Mesenchymal stem cell (in vitro differentiated cells and primary cell): ENCODE measurements around the gene P3H3.

ENCODE experiments used
- DNase-seq: peaks from one replicate; pipeline ENCODE4 v3.0.0-alpha.2; 2013
- H2AFZ ChIP-seq: one replicate; pipeline ENCODE4 v1.6.1; 2013; ENCODE audit warnings: low read depth, mild to moderate bottlenecking, control low read depth, inconsistent platforms, low read length, moderate library complexity
- H2AK5ac ChIP-seq: 2 replicates; pipeline ENCODE4 v1.6.1; 2013; ENCODE audit warnings: low read length, moderate library complexity, mild to moderate bottlenecking, inconsistent platforms; ENCODE audit not compliant: severe bottlenecking
- H2BK120ac ChIP-seq: one replicate; pipeline ENCODE4 v1.6.1; 2013; ENCODE audit warnings: low read depth, mild to moderate bottlenecking, inconsistent platforms, low read length, moderate library complexity
- H2BK12ac ChIP-seq, 2 experiments: one replicate each; pipeline ENCODE4 v1.6.1; 2013; ENCODE audit warnings: inconsistent platforms in 2 of 2, low read length in 2 of 2, mild to moderate bottlenecking in 2 of 2, moderate library complexity in 2 of 2, control low read depth in 1 of 2
- H2BK15ac ChIP-seq: one replicate; pipeline ENCODE4 v1.6.1; 2013; ENCODE audit warnings: mild to moderate bottlenecking, low read depth, inconsistent platforms; ENCODE audit not compliant: poor library complexity, severe bottlenecking
- H2BK5ac ChIP-seq: 2 replicates; pipeline ENCODE4 v1.6.1; 2013; ENCODE audit warnings: low read depth, mild to moderate bottlenecking, low read length, control low read depth, inconsistent platforms; ENCODE audit not compliant: poor library complexity, severe bottlenecking
- H3K14ac ChIP-seq, 2 experiments: one replicate each; pipeline ENCODE4 v1.6.1; 2013; ENCODE audit warnings: inconsistent platforms in 2 of 2, low read length in 2 of 2, control low read depth in 1 of 2, mild to moderate bottlenecking in 1 of 2, moderate library complexity in 1 of 2
- H3K18ac ChIP-seq, 2 experiments: one replicate each; pipeline ENCODE4 v1.6.1; 2013; ENCODE audit warnings: inconsistent platforms in 2 of 2, low read length in 2 of 2, control low read depth in 1 of 2, low read depth in 1 of 2, mild to moderate bottlenecking in 1 of 2
- H3K23ac ChIP-seq, 2 experiments: one replicate each; pipeline ENCODE4 v1.6.1; 2013; ENCODE audit warnings: inconsistent platforms in 2 of 2, low read length in 2 of 2, mild to moderate bottlenecking in 2 of 2, moderate library complexity in 2 of 2, control low read depth in 1 of 2
- H3K27ac ChIP-seq: 2 replicates; pipeline ENCODE4 v1.5.1; 2013; ENCODE audit warnings: mild to moderate bottlenecking, moderate library complexity, low read length, control low read depth, inconsistent platforms; ENCODE audit not compliant: poor library complexity, severe bottlenecking
- H3K27me3 ChIP-seq, 2 experiments: 2 replicates each; pipeline versions ENCODE4 v1.6.1 to v1.7.0; 2013; ENCODE audit warnings: low read length in 2 of 2, mild to moderate bottlenecking in 2 of 2, moderate library complexity in 2 of 2, control low read depth in 1 of 2, inconsistent platforms in 1 of 2; ENCODE audit not compliant: control insufficient read depth in 1 of 2, insufficient read depth in 1 of 2
- H3K36me3 ChIP-seq, 2 experiments: 2 replicates each; pipeline versions ENCODE4 v1.6.1 to v1.7.0; 2013; ENCODE audit warnings: low read length in 2 of 2, control low read depth in 1 of 2, inconsistent platforms in 1 of 2, low read depth in 1 of 2, mild to moderate bottlenecking in 1 of 2; ENCODE audit not compliant: insufficient read depth in 2 of 2, control insufficient read depth in 1 of 2
- H3K4ac ChIP-seq, 2 experiments: one replicate each; pipeline ENCODE4 v1.6.1; 2013; ENCODE audit warnings: inconsistent platforms in 2 of 2, low read length in 2 of 2, mild to moderate bottlenecking in 2 of 2, moderate library complexity in 2 of 2, control low read depth in 1 of 2, low read depth in 1 of 2
- H3K4me1 ChIP-seq: 2 replicates; pipeline ENCODE4 v1.6.1; 2013; ENCODE audit warnings: low read depth, low read length, control low read depth; ENCODE audit not compliant: control insufficient read depth, insufficient read depth
- H3K4me2 ChIP-seq: 2 replicates; pipeline ENCODE4 v1.6.1; 2013; ENCODE audit warnings: low read length, mild to moderate bottlenecking, inconsistent platforms; ENCODE audit not compliant: poor library complexity, severe bottlenecking
- H3K4me3 ChIP-seq, 2 experiments: 2 replicates each; pipeline versions ENCODE4 v1.5.1 to v1.7.0; 2013; ENCODE audit warnings: low read length in 2 of 2, mild to moderate bottlenecking in 2 of 2, control low read depth in 1 of 2, low read depth in 1 of 2; ENCODE audit not compliant: insufficient read depth in 1 of 2
- H3K79me1 ChIP-seq: replicated peaks from 2 replicates; pipeline ENCODE4 v1.6.1; 2013; ENCODE audit warnings: mild to moderate bottlenecking, control low read depth, low read length, inconsistent platforms; ENCODE audit not compliant: poor library complexity, severe bottlenecking
- H3K9ac ChIP-seq: 2 replicates; pipeline ENCODE4 v1.7.0; 2013; ENCODE audit warnings: mild to moderate bottlenecking, low read length, moderate library complexity
- H3K9me3 ChIP-seq: 2 replicates; pipeline ENCODE4 v1.7.0; 2013; ENCODE audit warnings: mild to moderate bottlenecking, low read length; ENCODE audit not compliant: control insufficient read depth
- H4K8ac ChIP-seq: one replicate; pipeline ENCODE4 v1.6.1; 2013; ENCODE audit warnings: inconsistent platforms, mild to moderate bottlenecking, low read length, moderate library complexity
- H4K91ac ChIP-seq: one replicate; pipeline ENCODE4 v1.6.1; 2013; ENCODE audit warnings: mild to moderate bottlenecking, low read length, inconsistent platforms
- WGBS: methylation state at CpG from one replicate; pipeline ENCODE4 v1.1.7; 2013; ENCODE audit warnings: mixed read lengths; 5-methylcytosine and 5-hydroxymethylcytosine counted together

Gene P3H3

GRCh38 chr12:6832125-6832524, 3.9 kb downstream of the P3H3 start:
- H2BK120ac ChIP-seq: no peak overlapping the region
- peaks cover 21% of the 10 kb centered on the region for H3K4me1 ChIP-seq
- no peak overlapping the region for H3K18ac ChIP-seq
- no peak overlapping the region for H2AFZ ChIP-seq
- H4K8ac ChIP-seq: no peak overlapping the region
- no peak overlapping the region for H3K14ac ChIP-seq
- H3K9me3 ChIP-seq: no peaks in the 10 kb centered on the region
- no peak overlapping the region for H3K27ac ChIP-seq
- no peak overlapping the region for H3K4me3 ChIP-seq
- no peak overlapping the region for H3K23ac ChIP-seq
- H3K27me3 ChIP-seq: no peaks in the 10 kb centered on the region
- 98% methylated on average over 4 of the region's 4 CpGs for WGBS
- H3K4ac ChIP-seq: no peak overlapping the region
- H2BK5ac ChIP-seq: no peak overlapping the region
- no peak for DNase-seq
- H3K36me3 ChIP-seq: peaks cover 47 to 57% of the 10 kb centered on the region in 2 experiments
- no peak overlapping the region for H2AK5ac ChIP-seq
- no peak overlapping the region for H4K91ac ChIP-seq
- H3K9ac ChIP-seq: no peak overlapping the region
- no peak overlapping the region for H2BK12ac ChIP-seq
- no peak overlapping the region for H2BK15ac ChIP-seq
- H3K4me2 ChIP-seq: no peak overlapping the region
- peaks cover 34% of the 10 kb centered on the region for H3K79me1 ChIP-seq

GRCh38 chr12:6833189-6833890, 5.1 kb downstream of the P3H3 start:
- no peak overlapping the region for H2BK120ac ChIP-seq
- H3K27me3 ChIP-seq: no peaks in the 10 kb centered on the region
- no peak overlapping the region for H3K27ac ChIP-seq
- H3K36me3 ChIP-seq: peaks cover 59 to 70% of the 10 kb centered on the region in 2 experiments
- no peaks in the 10 kb centered on the region for H3K9me3 ChIP-seq
- no peak overlapping the region for H3K4me3 ChIP-seq
- peaks cover 13% of the 10 kb centered on the region for H3K4me1 ChIP-seq
- no peak overlapping the region for H4K8ac ChIP-seq
- H2AFZ ChIP-seq: no peak overlapping the region
- no peak overlapping the region for H2BK12ac ChIP-seq
- no peak for DNase-seq
- H3K23ac ChIP-seq: no peak overlapping the region
- no peak overlapping the region for H2BK15ac ChIP-seq
- H2AK5ac ChIP-seq: no peak overlapping the region
- WGBS: 91% methylated on average over 6 of the region's 6 CpGs
- H3K4ac ChIP-seq: no peak overlapping the region
- no peak overlapping the region for H3K4me2 ChIP-seq
- no peak overlapping the region for H3K18ac ChIP-seq
- no peak overlapping the region for H2BK5ac ChIP-seq
- H4K91ac ChIP-seq: no peak overlapping the region
- H3K79me1 ChIP-seq: peaks cover 40% of the 10 kb centered on the region
- no peak overlapping the region for H3K9ac ChIP-seq
- no peak overlapping the region for H3K14ac ChIP-seq

- Histone ChIP-seq H2AK5ac (no peak overlapping the region), H3K79me1 (peaks cover 40% of the 10 kb centered on the region), H2BK15ac (no peak overlapping the region), H3K4me2 (no peak overlapping the region), H2BK120ac (no peak overlapping the region), H3K27me3 (no peaks in the 10 kb centered on the region), H3K4ac (no peak overlapping the region), H3K18ac (no peak overlapping the region), H4K91ac (no peak overlapping the region), H3K23ac (no peak overlapping the region), H3K27ac (no peak overlapping the region), H3K4me1 (peaks cover 13% of the 10 kb centered on the region), H2BK5ac (no peak overlapping the region), H3K14ac (no peak overlapping the region), H3K9me3 (no peaks in the 10 kb centered on the region), H4K8ac (no peak overlapping the region), H3K9ac (no peak overlapping the region), H3K4me3 (no peak overlapping the region), H2BK12ac (no peak overlapping the region), H2AFZ (no peak overlapping the region), H3K36me3 (peaks cover 68 to 79% of the 10 kb centered on the region in 2 experiments)
- DNase-seq: no peak
- WGBS: no CpG with 5 or more reads among the region's 1 CpG
Observed at GRCh38 chr12:6834254-6834653, 6.0 kb downstream of the P3H3 start.

GRCh38 chr12:6834873-6835272, 6.7 kb downstream of the P3H3 start:
- Histone ChIP-seq H3K36me3 (peaks cover 73 to 85% of the 10 kb centered on the region in 2 experiments), H2BK12ac (no peak overlapping the region), H3K18ac (no peak overlapping the region), H3K9ac (no peak overlapping the region), H2AK5ac (no peak overlapping the region), H3K79me1 (peaks cover 38% of the 10 kb centered on the region), H3K14ac (no peak overlapping the region), H2BK15ac (no peak overlapping the region), H3K4me1 (peaks cover 9% of the 10 kb centered on the region), H3K4me2 (no peak overlapping the region), H3K27ac (no peak overlapping the region), H3K4me3 (no peak overlapping the region), H2AFZ (no peak overlapping the region), H3K4ac (no peak overlapping the region), H3K23ac (no peak overlapping the region), H2BK120ac (no peak overlapping the region), H3K27me3 (no peaks in the 10 kb centered on the region), H2BK5ac (no peak overlapping the region), H3K9me3 (no peaks in the 10 kb centered on the region), H4K91ac (no peak overlapping the region), H4K8ac (no peak overlapping the region)
- DNase-seq: no peak
- WGBS: 76% methylated on average over 2 of the region's 5 CpGs
